Mesothelial cell of epicardium (in vitro differentiated cells): ENCODE measurements around the gene TBL3. TPM values are rescaled to one million over a fixed set of nuclear protein-coding genes. Genes with fewer than 3 reads are reported as not detected.

ENCODE experiments used
- DNase-seq, 2 experiments: peaks; one replicate each; pipeline ENCODE4 v3.0.0; 2021; ENCODE audit warnings: low spot score in 2 of 2; ENCODE audit not compliant: unreplicated experiment in 2 of 2
- H3K27ac Mint-ChIP-seq: 2 replicates; pipeline ENCODE4 v1.8.0; 2021; ENCODE audit warnings: mixed read lengths
- H3K27me3 Mint-ChIP-seq: 2 replicates; pipeline ENCODE4 v1.8.0; 2021; ENCODE audit warnings: low read depth, mixed read lengths
- H3K36me3 Mint-ChIP-seq: 2 replicates; pipeline ENCODE4 v1.8.0; 2021; ENCODE audit warnings: mixed read lengths
- H3K4me1 Mint-ChIP-seq: 2 replicates; pipeline ENCODE4 v1.8.0; 2021; ENCODE audit warnings: mixed read lengths
- H3K4me3 Mint-ChIP-seq: 2 replicates; pipeline ENCODE4 v1.8.0; 2021; ENCODE audit warnings: mild to moderate bottlenecking, moderate library complexity, mixed read lengths
- H3K9me3 Mint-ChIP-seq: 2 replicates; pipeline ENCODE4 v1.8.0; 2021; ENCODE audit warnings: mixed read lengths
- CTCF ChIP-seq: fragments of 200-600 bp; sonication (generic); IDR thresholded peaks from one replicate; pipeline ENCODE4 v1.5.0; 2021; ENCODE audit warnings: antibody characterized with exemption; ENCODE audit not compliant: unreplicated experiment
- total RNA-seq: library from RNA; stranded (reverse); gene quantifications from 3 replicates; pipeline ENCODE4 v1.2.1, GENCODE V29; 2021

TBL3 gene
- total RNA-seq, 1 donor from 2014 or later, result 37.2 TPM

DNA sequence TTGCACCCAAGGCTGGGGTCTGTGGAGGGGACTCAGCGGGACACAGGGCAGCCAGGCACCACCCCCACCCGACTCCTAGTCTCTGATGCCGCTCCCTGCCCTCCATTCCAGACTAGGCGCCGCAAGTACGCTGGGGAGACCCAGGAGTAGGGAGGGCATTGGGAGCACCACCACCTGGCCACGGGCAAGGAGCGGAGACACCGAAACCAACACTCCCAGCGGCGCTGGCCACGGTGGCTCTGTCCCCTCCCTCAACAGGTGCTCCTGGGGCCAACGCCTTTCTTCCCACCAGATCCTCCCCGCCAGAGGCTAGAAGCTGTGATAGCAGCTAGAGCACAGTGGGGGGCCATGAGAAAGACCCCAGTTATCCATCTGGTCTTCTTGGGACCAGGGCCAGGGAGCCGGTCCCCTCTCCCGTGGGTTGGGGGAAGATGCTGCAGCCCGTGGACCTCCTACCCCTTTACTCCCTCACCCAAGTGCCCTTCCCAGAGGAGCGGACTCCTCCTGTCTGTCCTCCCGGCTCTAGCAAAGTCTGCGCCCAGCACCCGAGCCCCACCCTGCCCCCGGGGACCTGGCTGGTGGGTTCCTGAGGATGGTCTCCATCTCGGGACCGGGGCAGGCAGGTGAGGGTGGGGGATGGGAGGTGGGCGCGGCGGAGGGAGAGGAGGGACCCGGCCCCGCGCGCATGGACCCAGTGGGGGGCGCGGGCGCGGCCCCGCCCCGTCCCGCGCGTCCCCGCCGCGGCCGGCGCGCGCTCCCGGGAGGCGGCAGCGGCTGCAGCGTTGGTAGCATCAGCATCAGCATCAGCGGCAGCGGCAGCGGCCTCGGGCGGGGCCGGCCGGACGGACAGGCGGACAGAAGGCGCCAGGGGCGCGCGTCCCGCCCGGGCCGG is 17.6 kb downstream of the TBL3 start, which contains the start of gene SYNGR3:
Gene SYNGR3, plus strand, starts transcription at position 762 of the 892 bp plus-strand sequence. CDS start 133 bp downstream, outside the sequence.
- Mint-ChIP-seq H3K27me3 (peaks cover 40% of the 10 kb centered on the region), H3K27ac (no peak within 1 kb of the TSS), H3K36me3 (peaks cover 9% of the 10 kb centered on the region), H3K4me1 (peaks cover 20% of the 10 kb centered on the region), H3K4me3 (peak within 1 kb of the TSS; percentile 57), H3K9me3 (no peaks in the 10 kb centered on the region)
- DNase-seq, result no peak
- no peak for TF ChIP-seq CTCF

DNA sequence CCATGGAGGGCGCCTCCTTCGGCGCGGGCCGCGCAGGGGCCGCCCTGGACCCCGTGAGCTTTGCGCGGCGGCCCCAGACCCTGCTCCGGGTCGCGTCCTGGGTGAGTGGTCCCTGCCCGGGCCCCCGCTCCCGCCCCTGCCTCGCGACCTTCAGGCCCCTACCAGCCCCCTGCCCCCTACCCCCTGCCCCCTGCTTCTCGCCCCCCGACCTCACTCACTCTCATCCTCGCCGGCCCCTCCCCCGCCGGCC is 18.2 kb downstream of the TBL3 start:
- no peak overlapping the region for H3K27ac Mint-ChIP-seq
- peaks cover 14% of the 10 kb centered on the region for H3K4me1 Mint-ChIP-seq
- no peaks in the 10 kb centered on the region for H3K9me3 Mint-ChIP-seq
- DNase-seq, result no peak
- peaks cover 40% of the 10 kb centered on the region for H3K27me3 Mint-ChIP-seq
- H3K4me3 Mint-ChIP-seq, result no peak overlapping the region
- TF ChIP-seq CTCF, result no peak
- peaks cover 9% of the 10 kb centered on the region for H3K36me3 Mint-ChIP-seq

- H3K9me3 Mint-ChIP-seq, result no peaks in the 10 kb centered on the region
- H3K36me3 Mint-ChIP-seq, result peaks cover 13% of the 10 kb centered on the region
- H3K4me1 Mint-ChIP-seq, result peaks cover 9% of the 10 kb centered on the region
- no peak for DNase-seq
- H3K4me3 Mint-ChIP-seq, result peak overlapping the region; percentile 47
- no peak for TF ChIP-seq CTCF
- H3K27me3 Mint-ChIP-seq, result peaks cover 40% of the 10 kb centered on the region
- H3K27ac Mint-ChIP-seq, result no peak overlapping the region
Observed at GRCh38 chr16:1990351-1991134, 18.7 kb downstream of the TBL3 start.

DNA sequence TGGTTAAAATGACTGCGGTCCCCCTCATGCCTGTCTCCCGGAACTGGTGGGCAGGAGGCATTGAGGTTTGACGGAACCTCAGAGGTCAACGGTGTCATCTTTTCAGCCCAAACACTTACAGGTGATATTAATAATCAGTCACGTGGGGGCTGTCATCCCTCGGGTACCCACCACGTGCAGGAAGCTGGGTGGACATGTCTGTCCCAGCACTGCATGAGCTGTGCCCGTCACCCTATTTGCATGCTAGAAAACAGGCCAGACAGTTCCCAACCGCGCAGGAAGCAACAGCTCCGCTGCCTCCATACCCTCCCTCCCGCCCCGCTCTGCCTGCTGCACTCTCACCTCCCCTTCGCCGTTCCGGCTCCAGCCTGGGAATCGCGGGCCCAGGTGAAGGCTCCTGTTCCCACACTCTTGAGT is 19.3 kb downstream of the TBL3 start:
- no peak for TF ChIP-seq CTCF
- Mint-ChIP-seq H3K27ac (no peak overlapping the region), H3K9me3 (no peaks in the 10 kb centered on the region), H3K36me3 (peaks cover 15% of the 10 kb centered on the region), H3K27me3 (peaks cover 40% of the 10 kb centered on the region), H3K4me1 (peaks cover 9% of the 10 kb centered on the region), H3K4me3 (peak overlapping the region; percentile 47)
- no peak for DNase-seq

DNA sequence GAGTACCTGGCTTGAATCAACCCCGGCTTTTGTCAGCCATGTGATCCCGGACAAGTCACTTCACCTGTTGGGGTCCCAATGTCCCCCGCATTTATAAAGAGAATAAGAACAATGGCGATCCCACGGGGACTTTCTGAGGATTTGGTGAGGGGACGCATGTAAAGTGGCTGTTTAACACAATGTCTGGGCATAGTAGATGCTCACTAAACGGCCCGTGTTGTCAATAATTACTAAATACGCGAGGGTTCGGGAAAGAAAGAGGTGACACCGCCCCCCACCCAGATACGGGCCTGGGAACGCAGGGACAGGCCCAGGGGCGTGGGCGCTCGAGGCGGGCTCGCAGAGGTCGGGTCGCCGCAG is 19.7 kb downstream of the TBL3 start:
- no peak for DNase-seq
- H3K4me1 Mint-ChIP-seq, result peaks cover 9% of the 10 kb centered on the region
- no peak overlapping the region for H3K27ac Mint-ChIP-seq
- peaks cover 11% of the 10 kb centered on the region for H3K36me3 Mint-ChIP-seq
- no peaks in the 10 kb centered on the region for H3K9me3 Mint-ChIP-seq
- peak overlapping the region; percentile 47 for H3K4me3 Mint-ChIP-seq
- no peak for TF ChIP-seq CTCF
- H3K27me3 Mint-ChIP-seq, result peaks cover 39% of the 10 kb centered on the region
